Type B pancreatic cell (in vitro differentiated cells): ENCODE data around the gene ATG2A. TPM values are rescaled to one million over a fixed set of nuclear protein-coding genes. Genes with fewer than 3 reads are reported as not detected.

ENCODE experiments used
- DNase-seq: peaks from one replicate; pipeline ENCODE4 v3.0.0; 2021; ENCODE audit warnings: mixed read lengths; ENCODE audit not compliant: unreplicated experiment; ENCODE audit errors: extremely low spot score
- H3K27ac Mint-ChIP-seq: 2 replicates; pipeline ENCODE4 v1.8.0; 2021; ENCODE audit warnings: mild to moderate bottlenecking, mixed read lengths
- H3K27me3 Mint-ChIP-seq: 2 replicates; pipeline ENCODE4 v1.8.0; 2021; ENCODE audit warnings: mixed read lengths
- H3K36me3 Mint-ChIP-seq: 2 replicates; pipeline ENCODE4 v1.8.0; 2021; ENCODE audit warnings: mixed read lengths
- H3K4me1 Mint-ChIP-seq: one replicate; pipeline ENCODE4 v1.8.0; 2021; ENCODE audit warnings: mixed read lengths; ENCODE audit not compliant: unreplicated experiment
- H3K4me3 Mint-ChIP-seq: 2 replicates; pipeline ENCODE4 v1.8.0; 2021; ENCODE audit warnings: mild to moderate bottlenecking, mixed read lengths
- H3K9me3 Mint-ChIP-seq: 2 replicates; pipeline ENCODE4 v1.8.0; 2021; ENCODE audit warnings: mixed read lengths
- total RNA-seq: library from RNA; stranded (reverse); gene quantifications from 2 replicates; pipeline ENCODE4 v1.2.1, GENCODE V29; 2021; ENCODE audit warnings: low replicate concordance
- TF ChIP-seq, protein P1 (sequence below): fragments of 200-600 bp; sonication (generic); conservative IDR thresholded peaks from 2 replicates; pipeline ENCODE4 v1.5.0; 2021; ENCODE audit warnings: antibody characterized with exemption, mild to moderate bottlenecking

ATG2A gene
- total RNA-seq, 1 donor from 2014 or later = 30.8 TPM

DNA sequence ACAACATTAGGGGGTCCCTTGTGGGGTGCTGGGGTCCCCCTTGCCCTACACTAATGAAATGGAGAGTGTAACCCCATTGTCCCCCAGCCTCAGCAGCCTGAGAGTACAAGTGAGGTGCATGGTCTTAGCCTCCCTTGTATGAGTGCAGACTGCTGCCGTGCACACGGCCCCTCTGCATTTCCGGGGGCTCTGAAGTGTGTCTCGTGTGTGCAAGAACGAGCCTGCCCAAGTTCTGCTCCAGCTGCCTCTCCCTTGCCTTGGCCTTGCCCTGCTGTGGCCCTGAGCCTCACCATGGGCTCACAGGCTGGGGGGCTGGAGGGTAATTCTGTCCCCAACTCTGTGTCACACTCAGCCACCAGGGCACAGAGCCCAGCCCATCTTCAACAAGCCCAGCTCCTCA is 33.4 kb downstream of the ATG2A start:
- no peaks in the 10 kb centered on the region for H3K27me3 Mint-ChIP-seq
- no peaks in the 10 kb centered on the region for H3K36me3 Mint-ChIP-seq
- no peak overlapping the region for H3K4me3 Mint-ChIP-seq
- H3K27ac Mint-ChIP-seq = no peak overlapping the region
- no peaks in the 10 kb centered on the region for H3K9me3 Mint-ChIP-seq
- DNase-seq = no peak
- TF ChIP-seq, protein P1, sequence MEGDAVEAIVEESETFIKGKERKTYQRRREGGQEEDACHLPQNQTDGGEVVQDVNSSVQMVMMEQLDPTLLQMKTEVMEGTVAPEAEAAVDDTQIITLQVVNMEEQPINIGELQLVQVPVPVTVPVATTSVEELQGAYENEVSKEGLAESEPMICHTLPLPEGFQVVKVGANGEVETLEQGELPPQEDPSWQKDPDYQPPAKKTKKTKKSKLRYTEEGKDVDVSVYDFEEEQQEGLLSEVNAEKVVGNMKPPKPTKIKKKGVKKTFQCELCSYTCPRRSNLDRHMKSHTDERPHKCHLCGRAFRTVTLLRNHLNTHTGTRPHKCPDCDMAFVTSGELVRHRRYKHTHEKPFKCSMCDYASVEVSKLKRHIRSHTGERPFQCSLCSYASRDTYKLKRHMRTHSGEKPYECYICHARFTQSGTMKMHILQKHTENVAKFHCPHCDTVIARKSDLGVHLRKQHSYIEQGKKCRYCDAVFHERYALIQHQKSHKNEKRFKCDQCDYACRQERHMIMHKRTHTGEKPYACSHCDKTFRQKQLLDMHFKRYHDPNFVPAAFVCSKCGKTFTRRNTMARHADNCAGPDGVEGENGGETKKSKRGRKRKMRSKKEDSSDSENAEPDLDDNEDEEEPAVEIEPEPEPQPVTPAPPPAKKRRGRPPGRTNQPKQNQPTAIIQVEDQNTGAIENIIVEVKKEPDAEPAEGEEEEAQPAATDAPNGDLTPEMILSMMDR = no peak
- peaks cover 29% of the 10 kb centered on the region for H3K4me1 Mint-ChIP-seq

- H3K36me3 Mint-ChIP-seq = no peaks in the 10 kb centered on the region
- TF ChIP-seq, protein P1 = no peak
- no peak for DNase-seq
- H3K9me3 Mint-ChIP-seq = no peaks in the 10 kb centered on the region
- H3K4me1 Mint-ChIP-seq = peaks cover 23% of the 10 kb centered on the region
- no peak overlapping the region for H3K27ac Mint-ChIP-seq
- H3K4me3 Mint-ChIP-seq = no peak overlapping the region
- H3K27me3 Mint-ChIP-seq = no peaks in the 10 kb centered on the region
Measured at GRCh38 chr11:64882243-64882642, 34.8 kb downstream of the ATG2A start.

- H3K36me3 Mint-ChIP-seq = no peaks in the 10 kb centered on the region
- H3K27ac Mint-ChIP-seq = peak overlapping the region; percentile 99
- peak overlapping the region; percentile 99 for H3K4me3 Mint-ChIP-seq
- TF ChIP-seq, protein P1 = no peak
- DNase-seq = no peak
- H3K9me3 Mint-ChIP-seq = no peaks in the 10 kb centered on the region
- H3K27me3 Mint-ChIP-seq = no peaks in the 10 kb centered on the region
- H3K4me1 Mint-ChIP-seq = peaks cover 29% of the 10 kb centered on the region
Measured at GRCh38 chr11:64881476-64881875, 35.5 kb downstream of the ATG2A start.

- Mint-ChIP-seq H3K9me3 (no peaks in the 10 kb centered on the region), H3K27me3 (no peaks in the 10 kb centered on the region), H3K27ac (peak overlapping the region; percentile 99), H3K4me3 (peak overlapping the region; percentile 99), H3K4me1 (peaks cover 32% of the 10 kb centered on the region), H3K36me3 (peaks cover 3% of the 10 kb centered on the region)
- no peak for DNase-seq
- TF ChIP-seq, protein P1 = no peak
Measured at GRCh38 chr11:64880240-64881001, 36.6 kb downstream of the ATG2A start.

DNA sequence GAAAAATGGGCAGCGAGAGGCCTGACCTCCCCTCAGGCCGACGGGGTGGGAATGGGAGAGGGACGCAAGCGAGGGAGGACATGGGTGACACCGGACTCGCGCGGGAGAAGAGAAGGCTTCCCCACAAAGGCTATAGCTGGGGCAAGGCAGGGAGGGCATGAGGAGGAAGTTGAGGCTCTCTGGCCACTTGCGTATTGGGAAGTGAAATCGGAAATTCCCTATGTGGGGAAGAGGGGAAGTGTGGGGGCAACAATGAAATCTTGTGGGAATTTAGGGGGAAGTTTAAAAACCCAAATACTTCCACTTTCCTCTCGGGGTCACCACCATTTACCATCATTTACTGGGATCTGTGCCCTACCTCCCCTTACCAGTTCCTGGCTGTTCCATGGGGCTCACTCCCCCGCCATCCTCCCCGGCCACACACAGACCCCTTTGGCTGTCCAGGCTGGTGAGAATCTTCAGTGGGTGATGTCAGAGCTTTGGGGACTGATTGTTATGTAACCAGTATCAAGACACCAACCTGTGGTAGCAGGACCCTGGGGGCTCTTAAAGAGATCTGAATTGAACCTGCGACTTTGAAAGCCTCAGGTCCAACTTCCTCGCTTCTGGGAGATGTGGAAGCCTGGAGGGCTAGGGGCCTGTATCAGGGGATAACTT is 37.6 kb downstream of the ATG2A start:
- peaks cover 7% of the 10 kb centered on the region for H3K36me3 Mint-ChIP-seq
- TF ChIP-seq, protein P1 = no peak
- DNase-seq = no peak
- H3K4me1 Mint-ChIP-seq = peaks cover 35% of the 10 kb centered on the region
- no peaks in the 10 kb centered on the region for H3K9me3 Mint-ChIP-seq
- peak overlapping the region; percentile 99 for H3K27ac Mint-ChIP-seq
- peak overlapping the region; percentile 99 for H3K4me3 Mint-ChIP-seq
- H3K27me3 Mint-ChIP-seq = no peaks in the 10 kb centered on the region
